Tibial nerve (tissue), 3 donors: ENCODE data around the gene DNAL4.

ENCODE experiments used
- CTCF ChIP-seq, 5 experiments: fragments of 200-600 bp in 3 of 5; fragments of 450-650 bp in 2 of 5; sonication (generic) in 3 of 5; IDR thresholded peaks; one replicate each; pipeline ENCODE4 v1.5.1; 2016 to 2019; ENCODE audit warnings: antibody characterized with exemption in 5 of 5, mild to moderate bottlenecking in 3 of 5, moderate library complexity in 2 of 5
- POLR2A ChIP-seq, 2 donors: fragments of 450-650 bp; IDR thresholded peaks; one replicate each; pipeline ENCODE4 v1.6.1; 2017; ENCODE audit warnings: antibody characterized with exemption in 2 of 2, mild to moderate bottlenecking in 2 of 2, moderate library complexity in 2 of 2

GRCh38 chr22:38828616-38829205 is 34.8 kb upstream of the DNAL4 start:
- TF ChIP-seq POLR2A (IDR thresholded peaks at IDR 0.05) (no peak), CTCF (IDR thresholded peaks at IDR 0.05) (no peak)
